Trophoblast cell (in vitro differentiated cells and primary cell): Measurements from ENCODE around the gene EEF1A2.

Experiments used
- DNase-seq, 2 donors: peaks; one replicate each; pipeline ENCODE4 v3.0.0-alpha.2; 2016
- H2AFZ ChIP-seq: 2 replicates; pipeline ENCODE4 v1.6.1; 2013; ENCODE audit warnings: low read length, moderate library complexity, mild to moderate bottlenecking; ENCODE audit not compliant: insufficient read depth, poor library complexity
- H2AK5ac ChIP-seq: 2 replicates; pipeline ENCODE4 v1.6.1; 2013; ENCODE audit warnings: mild to moderate bottlenecking, low read length
- H2BK120ac ChIP-seq: 2 replicates; pipeline ENCODE4 v1.6.1; 2013; ENCODE audit warnings: low read length, mild to moderate bottlenecking, moderate library complexity; ENCODE audit not compliant: insufficient read depth, poor library complexity
- H2BK12ac ChIP-seq: 2 replicates; pipeline ENCODE4 v1.6.1; 2013; ENCODE audit warnings: mild to moderate bottlenecking, low read length, moderate library complexity
- H2BK5ac ChIP-seq: 2 replicates; pipeline ENCODE4 v1.6.1; 2013; ENCODE audit warnings: low read length, low read depth, moderate library complexity, mild to moderate bottlenecking; ENCODE audit not compliant: poor library complexity
- H3K14ac ChIP-seq: 2 replicates; pipeline ENCODE4 v1.6.1; 2013; ENCODE audit warnings: mild to moderate bottlenecking, low read length
- H3K18ac ChIP-seq: 2 replicates; pipeline ENCODE4 v1.6.1; 2013; ENCODE audit warnings: mild to moderate bottlenecking, low read length
- H3K23ac ChIP-seq: 2 replicates; pipeline ENCODE4 v1.6.1; 2013; ENCODE audit warnings: low read length
- H3K27ac ChIP-seq: 2 replicates; pipeline ENCODE4 v1.5.1; 2013; ENCODE audit warnings: low read depth, mild to moderate bottlenecking, inconsistent platforms, low read length, moderate library complexity
- H3K27me3 ChIP-seq: 2 replicates; pipeline ENCODE4 v1.6.1; 2013; ENCODE audit warnings: inconsistent platforms, mild to moderate bottlenecking, low read length, moderate library complexity; ENCODE audit not compliant: insufficient read depth
- H3K36me3 ChIP-seq, 2 experiments: 1 replicate in 1 of 2; 2 replicates in 1 of 2; pipeline ENCODE4 v1.6.1; 2013; ENCODE audit warnings: low read length in 2 of 2, mild to moderate bottlenecking in 2 of 2, moderate library complexity in 1 of 2; ENCODE audit not compliant: insufficient read depth in 2 of 2, control insufficient read depth in 1 of 2
- H3K4ac ChIP-seq: 2 replicates; pipeline ENCODE4 v1.6.1; 2013; ENCODE audit warnings: low read depth, mild to moderate bottlenecking, low read length, moderate library complexity
- H3K4me1 ChIP-seq, 2 experiments: 1 replicate in 1 of 2; 2 replicates in 1 of 2; pipeline ENCODE4 v1.6.1; 2013; ENCODE audit warnings: low read length in 2 of 2, mild to moderate bottlenecking in 2 of 2, moderate library complexity in 1 of 2; ENCODE audit not compliant: insufficient read depth in 2 of 2, control insufficient read depth in 1 of 2
- H3K4me2 ChIP-seq: 2 replicates; pipeline ENCODE4 v1.6.1; 2013; ENCODE audit warnings: inconsistent platforms, mild to moderate bottlenecking, low read length, moderate library complexity
- H3K4me3 ChIP-seq: 2 replicates; pipeline ENCODE4 v1.5.1; 2013; ENCODE audit warnings: mild to moderate bottlenecking, low read depth, low read length, inconsistent platforms
- H3K79me1 ChIP-seq: one replicate; pipeline ENCODE4 v1.6.1; 2013; ENCODE audit warnings: low read length
- H3K79me2 ChIP-seq: 2 replicates; pipeline ENCODE4 v1.6.1; 2013; ENCODE audit warnings: low read length, mild to moderate bottlenecking; ENCODE audit not compliant: control insufficient read depth, insufficient read depth, poor library complexity
- H3K9ac ChIP-seq: 2 replicates; pipeline ENCODE4 v1.6.1; 2013; ENCODE audit warnings: mild to moderate bottlenecking, low read length
- H3K9me3 ChIP-seq: 2 replicates; pipeline ENCODE4 v1.6.1; 2013; ENCODE audit warnings: low read depth, mild to moderate bottlenecking, control low read depth, inconsistent platforms, low read length; ENCODE audit not compliant: insufficient read depth
- H4K12ac ChIP-seq: 2 replicates; pipeline ENCODE4 v1.6.1; 2013; ENCODE audit warnings: low read depth, mild to moderate bottlenecking, low read length, moderate library complexity
- H4K8ac ChIP-seq: 2 replicates; pipeline ENCODE4 v1.6.1; 2013; ENCODE audit warnings: low read depth, mild to moderate bottlenecking, low read length, moderate library complexity
- H4K91ac ChIP-seq: one replicate; pipeline ENCODE4 v1.6.1; 2013; ENCODE audit warnings: low read depth, mild to moderate bottlenecking, low read length, moderate library complexity
- WGBS: extraction: QIAGEN DNeasy Blood & Tissue Kit; methylation state at CpG from one replicate; pipeline ENCODE4 v1.1.7; 2013; ENCODE audit warnings: missing lambda C conversion rate; ENCODE audit not compliant: insufficient read length, insufficient coverage; ENCODE audit errors: extremely low coverage; 5-methylcytosine and 5-hydroxymethylcytosine counted together

The EEF1A2 gene

GRCh38 chr20:63448031-63448430 lies 50.9 kb downstream of the EEF1A2 start:
- H3K9me3 ChIP-seq = peaks cover 7% of the 10 kb centered on the region
- no peak overlapping the region for H3K4ac ChIP-seq
- no peak overlapping the region for H3K14ac ChIP-seq
- no peak overlapping the region for H2BK120ac ChIP-seq
- H2AFZ ChIP-seq = no peak overlapping the region
- H4K91ac ChIP-seq = no peak overlapping the region
- H3K23ac ChIP-seq = no peak overlapping the region
- H3K79me1 ChIP-seq = no peaks in the 10 kb centered on the region
- DNase-seq = no peak
- no peak overlapping the region for H4K8ac ChIP-seq
- no peak overlapping the region for H3K9ac ChIP-seq
- no peak overlapping the region for H4K12ac ChIP-seq
- H2AK5ac ChIP-seq = no peak overlapping the region
- no peaks in the 10 kb centered on the region for H3K27me3 ChIP-seq
- no peak overlapping the region for H3K4me2 ChIP-seq
- H3K79me2 ChIP-seq = no peaks in the 10 kb centered on the region
- no CpG with 5 or more reads among the region's 18 CpGs for WGBS
- H3K4me3 ChIP-seq = no peak overlapping the region
- no peak overlapping the region for H3K27ac ChIP-seq
- no peaks in the 10 kb centered on the region for H3K36me3 ChIP-seq
- no peak overlapping the region for H2BK5ac ChIP-seq
- H3K4me1 ChIP-seq = no peaks in the 10 kb centered on the region
- no peak overlapping the region for H2BK12ac ChIP-seq
- H3K18ac ChIP-seq = no peak overlapping the region

GRCh38 chr20:63447320-63447719 lies 51.6 kb downstream of the EEF1A2 start:
- Histone ChIP-seq H3K23ac (no peak overlapping the region), H2BK120ac (no peak overlapping the region), H2BK12ac (no peak overlapping the region), H2AFZ (no peak overlapping the region), H2BK5ac (no peak overlapping the region), H3K14ac (no peak overlapping the region), H4K91ac (no peak overlapping the region), H4K8ac (no peak overlapping the region), H4K12ac (no peak overlapping the region), H3K9me3 (peaks cover 8% of the 10 kb centered on the region), H3K4ac (no peak overlapping the region), H3K27me3 (no peaks in the 10 kb centered on the region), H3K18ac (no peak overlapping the region), H3K9ac (no peak overlapping the region), H3K4me1 (no peaks in the 10 kb centered on the region), H3K36me3 (no peaks in the 10 kb centered on the region), H3K79me1 (no peaks in the 10 kb centered on the region), H3K79me2 (no peaks in the 10 kb centered on the region), H2AK5ac (no peak overlapping the region), H3K4me3 (no peak overlapping the region), H3K27ac (no peak overlapping the region), H3K4me2 (no peak overlapping the region)
- no peak for DNase-seq
- no CpG with 5 or more reads among the region's 16 CpGs for WGBS

- no peaks in the 10 kb centered on the region for H3K27me3 ChIP-seq
- no peak overlapping the region for H3K4me2 ChIP-seq
- H3K4me3 ChIP-seq = no peak overlapping the region
- no peak overlapping the region for H2AFZ ChIP-seq
- H3K9ac ChIP-seq = no peak overlapping the region
- no peaks in the 10 kb centered on the region for H3K79me1 ChIP-seq
- no peak overlapping the region for H3K14ac ChIP-seq
- no peak overlapping the region for H4K12ac ChIP-seq
- H3K36me3 ChIP-seq = no peaks in the 10 kb centered on the region
- no peak overlapping the region for H2BK12ac ChIP-seq
- H3K79me2 ChIP-seq = no peaks in the 10 kb centered on the region
- no peak for DNase-seq
- no peak overlapping the region for H3K4ac ChIP-seq
- H4K91ac ChIP-seq = no peak overlapping the region
- H3K23ac ChIP-seq = no peak overlapping the region
- H2BK120ac ChIP-seq = no peak overlapping the region
- H3K9me3 ChIP-seq = peaks cover 8% of the 10 kb centered on the region
- no CpG with 5 or more reads among the region's 31 CpGs for WGBS
- H3K27ac ChIP-seq = no peak overlapping the region
- H2AK5ac ChIP-seq = no peak overlapping the region
- H3K18ac ChIP-seq = no peak overlapping the region
- H3K4me1 ChIP-seq = no peaks in the 10 kb centered on the region
- no peak overlapping the region for H4K8ac ChIP-seq
- no peak overlapping the region for H2BK5ac ChIP-seq
These were observed 52.5 kb downstream of the EEF1A2 start for GRCh38 chr20:63446216-63447024.

GRCh38 chr20:63445075-63445734 lies 53.7 kb downstream of the EEF1A2 start:
- Histone ChIP-seq H4K8ac (no peak overlapping the region), H3K9me3 (peaks cover 8% of the 10 kb centered on the region), H3K79me1 (no peaks in the 10 kb centered on the region), H2BK5ac (no peak overlapping the region), H3K79me2 (no peaks in the 10 kb centered on the region), H3K4me2 (no peak overlapping the region), H4K91ac (no peak overlapping the region), H3K9ac (no peak overlapping the region), H4K12ac (no peak overlapping the region), H3K4me1 (no peaks in the 10 kb centered on the region), H3K23ac (no peak overlapping the region), H2AK5ac (no peak overlapping the region), H3K4ac (no peak overlapping the region), H3K27me3 (no peaks in the 10 kb centered on the region), H2BK12ac (no peak overlapping the region), H2BK120ac (no peak overlapping the region), H3K18ac (no peak overlapping the region), H3K27ac (no peak overlapping the region), H2AFZ (no peak overlapping the region), H3K14ac (no peak overlapping the region), H3K4me3 (no peak overlapping the region), H3K36me3 (no peaks in the 10 kb centered on the region)
- WGBS = no CpG with 5 or more reads among the region's 15 CpGs
- DNase-seq = no peak
